Activated naive CD8-positive, alpha-beta T cell treated with anti-CD3 and anti-CD28 coated beads, Interleukin-2, amount 50 U/mL, for 24 hours (primary cell): ENCODE results near the gene DYNLT2B.
"Not testable (repeated sequence)": the region's sequence is repeated elsewhere in the genome, so short reads cannot be mapped to it uniquely, and the experiment has no call there.

Experiments
- ATAC-seq: fragments of 150-1000 bp; cut with Tn5 transposase; one replicate; pipeline ENCODE4 v1.10.0; 2021
- DNase-seq: peaks from one replicate; pipeline ENCODE4 v3.0.0; 2021
- H3K27ac Mint-ChIP-seq: one replicate; pipeline ENCODE4 v1.8.0; 2021; ENCODE audit warnings: mild to moderate bottlenecking, mixed read lengths
- H3K27me3 Mint-ChIP-seq: one replicate; pipeline ENCODE4 v1.8.0; 2021; ENCODE audit warnings: mixed read lengths
- H3K36me3 Mint-ChIP-seq: one replicate; pipeline ENCODE4 v1.8.0; 2021; ENCODE audit warnings: low read depth, mixed read lengths
- H3K4me1 Mint-ChIP-seq: one replicate; pipeline ENCODE4 v1.8.0; 2021; ENCODE audit warnings: mixed read lengths
- H3K4me3 Mint-ChIP-seq: one replicate; pipeline ENCODE4 v1.8.0; 2021; ENCODE audit warnings: mild to moderate bottlenecking, moderate library complexity, mixed read lengths
- H3K9me3 Mint-ChIP-seq: one replicate; pipeline ENCODE4 v1.8.0; 2021; ENCODE audit warnings: mixed read lengths

DYNLT2B gene

GRCh38 chr3:196339493-196340254, 21.6 kb upstream of the DYNLT2B start:
- Mint-ChIP-seq H3K4me3 (no peak overlapping the region), H3K27me3 (peaks cover 2% of the 10 kb centered on the region), H3K36me3 (no peaks in the 10 kb centered on the region), H3K4me1 (peaks cover 6% of the 10 kb centered on the region), H3K27ac (no peak overlapping the region), H3K9me3 (no peaks in the 10 kb centered on the region)
- DNase-seq, result no peak
- ATAC-seq, result no peak

DNA sequence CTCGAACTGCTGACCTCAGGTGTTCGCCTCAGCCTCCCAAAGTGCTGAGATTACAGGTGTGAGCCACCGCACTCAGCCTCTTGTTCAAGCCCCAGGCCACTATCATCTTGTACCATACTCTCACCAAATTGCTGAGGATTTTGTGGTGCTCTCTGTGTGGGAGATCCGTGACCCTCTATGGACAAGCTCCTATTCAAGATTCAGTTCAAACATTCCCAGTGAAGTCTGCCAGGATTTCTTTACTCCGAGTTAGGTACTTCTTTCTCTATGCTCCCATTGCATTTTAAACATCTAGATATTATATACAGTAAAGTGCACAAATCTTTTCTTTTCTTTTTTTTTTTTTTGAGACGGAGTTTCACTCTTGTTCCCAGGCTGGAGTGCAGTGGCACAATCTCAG, 21.0 kb upstream of the DYNLT2B start:
- Mint-ChIP-seq H3K36me3 (no peaks in the 10 kb centered on the region), H3K4me1 (peaks cover 3% of the 10 kb centered on the region), H3K9me3 (no peaks in the 10 kb centered on the region), H3K27me3 (peaks cover 2% of the 10 kb centered on the region), H3K27ac (no peak overlapping the region), H3K4me3 (no peak overlapping the region)
- ATAC-seq (no peak), DNase-seq (no peak)

GRCh38 chr3:196336319-196337145, 18.5 kb upstream of the DYNLT2B start:
- Mint-ChIP-seq H3K36me3 (no peaks in the 10 kb centered on the region), H3K27ac (no peak overlapping the region), H3K4me1 (peaks cover 3% of the 10 kb centered on the region), H3K27me3 (peaks cover 3% of the 10 kb centered on the region), H3K4me3 (no peak overlapping the region), H3K9me3 (no peaks in the 10 kb centered on the region)
- DNase-seq (no peak), ATAC-seq (no peak)

- Mint-ChIP-seq H3K27me3 (peaks cover 3% of the 10 kb centered on the region), H3K4me3 (no peak overlapping the region), H3K9me3 (no peaks in the 10 kb centered on the region), H3K4me1 (peaks cover 3% of the 10 kb centered on the region), H3K27ac (no peak overlapping the region), H3K36me3 (no peaks in the 10 kb centered on the region)
- DNase-seq (no peak), ATAC-seq (no peak)
These were observed 17.5 kb upstream of the DYNLT2B start for GRCh38 chr3:196335503-196335948.

DNA sequence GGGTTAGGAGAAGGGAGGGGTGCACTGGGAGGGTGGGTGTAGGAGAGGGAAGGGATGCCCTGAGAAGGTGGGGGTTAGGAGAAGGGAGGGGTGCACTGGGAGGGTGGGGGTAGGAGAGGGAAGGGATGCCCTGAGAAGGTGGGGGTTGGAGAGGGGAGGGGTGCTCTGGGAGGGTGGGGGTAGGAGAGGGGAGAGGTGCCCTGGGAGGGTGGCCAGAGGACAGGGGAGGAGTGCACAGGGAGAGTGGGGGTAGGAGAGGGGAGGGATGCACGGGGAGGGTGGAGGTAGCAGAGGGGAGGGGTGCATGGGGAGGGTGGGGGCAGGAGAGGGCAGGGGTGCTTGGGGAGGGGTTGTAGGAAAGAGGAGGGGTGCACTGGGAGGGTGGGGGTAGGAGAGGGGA, 16.9 kb upstream of the DYNLT2B start:
- ATAC-seq, result no peak
- Mint-ChIP-seq H3K9me3 (no peaks in the 10 kb centered on the region), H3K27ac (no peak overlapping the region), H3K27me3 (peaks cover 6% of the 10 kb centered on the region), H3K4me1 (no peaks in the 10 kb centered on the region), H3K36me3 (no peaks in the 10 kb centered on the region), H3K4me3 (no peak overlapping the region)
- no peak for DNase-seq

GRCh38 chr3:196332168-196332567, 14.1 kb upstream of the DYNLT2B start:
- Mint-ChIP-seq H3K27ac (no peak overlapping the region), H3K9me3 (no peaks in the 10 kb centered on the region), H3K36me3 (no peaks in the 10 kb centered on the region), H3K27me3 (peaks cover 5% of the 10 kb centered on the region), H3K4me1 (no peaks in the 10 kb centered on the region), H3K4me3 (no peak overlapping the region)
- ATAC-seq (no peak), DNase-seq (no peak)

DNA sequence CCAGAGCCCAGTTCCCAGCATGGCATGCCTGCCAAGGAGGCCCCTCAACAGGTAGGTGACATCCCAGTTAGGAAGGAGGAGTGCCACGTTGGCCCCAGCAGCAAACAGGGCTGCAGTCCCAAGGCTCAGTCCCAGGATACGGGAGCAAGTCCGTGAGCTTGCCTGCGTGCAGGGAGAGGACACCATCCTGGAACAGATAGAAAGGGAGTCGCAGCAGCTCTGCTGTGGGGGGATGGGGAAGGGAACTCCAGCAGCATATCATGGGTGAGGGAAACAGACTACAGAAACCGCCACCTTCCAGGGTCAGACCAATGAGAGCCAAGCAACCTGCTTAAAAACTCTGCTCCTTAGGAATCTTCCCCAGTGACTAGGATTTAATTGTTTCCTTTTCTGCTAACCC, 9.4 kb upstream of the DYNLT2B start:
- H3K36me3 Mint-ChIP-seq, result no peaks in the 10 kb centered on the region
- H3K4me1 Mint-ChIP-seq, result no peaks in the 10 kb centered on the region
- ATAC-seq, result no peak
- no peak for DNase-seq
- H3K4me3 Mint-ChIP-seq, result no peak overlapping the region
- no peaks in the 10 kb centered on the region for H3K9me3 Mint-ChIP-seq
- no peak overlapping the region for H3K27ac Mint-ChIP-seq
- H3K27me3 Mint-ChIP-seq, result peaks cover 3% of the 10 kb centered on the region

GRCh38 chr3:196326936-196327335, 8.9 kb upstream of the DYNLT2B start:
- Mint-ChIP-seq H3K36me3 (no peaks in the 10 kb centered on the region), H3K27me3 (peaks cover 3% of the 10 kb centered on the region), H3K9me3 (no peaks in the 10 kb centered on the region), H3K27ac (no peak overlapping the region), H3K4me3 (no peak overlapping the region), H3K4me1 (peaks cover under 1% of the 10 kb centered on the region)
- DNase-seq, result no peak
- no peak for ATAC-seq

DNA sequence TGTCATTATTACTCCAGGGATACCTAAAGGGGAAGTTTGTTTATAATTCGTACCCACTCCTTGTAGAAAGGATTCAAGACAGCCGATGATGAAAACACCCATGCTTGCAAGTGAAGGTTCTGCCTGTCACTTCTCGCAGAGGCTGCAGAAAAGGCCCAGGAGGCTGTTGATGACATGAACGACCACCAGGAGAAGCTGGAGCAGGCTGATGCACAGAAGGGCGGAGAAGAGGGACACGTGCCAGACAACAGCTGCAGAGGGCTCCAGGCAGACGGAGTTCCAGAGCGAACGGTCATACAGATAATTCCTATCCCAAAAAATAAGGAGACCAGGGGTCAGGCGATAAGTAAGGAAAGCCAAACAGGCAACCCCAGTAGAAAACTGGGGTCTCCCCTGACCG, 5.7 kb upstream of the DYNLT2B start:
- Mint-ChIP-seq H3K36me3 (no peaks in the 10 kb centered on the region), H3K9me3 (no peaks in the 10 kb centered on the region), H3K27ac (no peak overlapping the region), H3K27me3 (no peaks in the 10 kb centered on the region), H3K4me3 (no peak overlapping the region), H3K4me1 (peaks cover 7% of the 10 kb centered on the region)
- ATAC-seq, result no peak
- DNase-seq, result no peak

DNA sequence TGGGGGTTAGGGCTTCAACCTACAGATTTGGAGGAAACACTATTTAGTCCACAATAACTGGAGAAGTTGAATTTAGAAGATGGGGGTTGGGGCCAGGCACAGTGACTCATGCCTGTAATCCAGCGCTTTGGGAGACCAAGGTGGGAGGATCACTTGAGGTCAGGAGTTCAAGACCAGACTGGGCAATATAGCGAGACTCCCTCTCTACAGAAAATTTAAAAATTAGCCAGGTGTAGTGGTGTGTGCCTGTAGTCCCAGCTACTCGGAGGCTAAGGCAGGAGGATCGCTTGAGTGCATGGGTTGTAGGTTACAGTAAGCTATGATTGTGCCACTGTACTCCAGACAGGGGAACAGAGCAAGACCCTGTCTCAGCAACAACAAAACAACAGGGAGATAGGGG, 5.0 kb upstream of the DYNLT2B start:
- Mint-ChIP-seq H3K4me3 (no peak overlapping the region), H3K36me3 (no peaks in the 10 kb centered on the region), H3K4me1 (peaks cover 7% of the 10 kb centered on the region), H3K27ac (no peak overlapping the region), H3K9me3 (no peaks in the 10 kb centered on the region), H3K27me3 (no peaks in the 10 kb centered on the region)
- DNase-seq, result no peak
- no peak for ATAC-seq

- DNase-seq, result no peak
- H3K27ac Mint-ChIP-seq, result no peak overlapping the region
- H3K4me1 Mint-ChIP-seq, result peaks cover 13% of the 10 kb centered on the region
- no peaks in the 10 kb centered on the region for H3K9me3 Mint-ChIP-seq
- H3K36me3 Mint-ChIP-seq, result no peaks in the 10 kb centered on the region
- no peaks in the 10 kb centered on the region for H3K27me3 Mint-ChIP-seq
- H3K4me3 Mint-ChIP-seq, result no peak overlapping the region
- no peak for ATAC-seq
These were observed 3.1 kb upstream of the DYNLT2B start for GRCh38 chr3:196321162-196321561.

DNA sequence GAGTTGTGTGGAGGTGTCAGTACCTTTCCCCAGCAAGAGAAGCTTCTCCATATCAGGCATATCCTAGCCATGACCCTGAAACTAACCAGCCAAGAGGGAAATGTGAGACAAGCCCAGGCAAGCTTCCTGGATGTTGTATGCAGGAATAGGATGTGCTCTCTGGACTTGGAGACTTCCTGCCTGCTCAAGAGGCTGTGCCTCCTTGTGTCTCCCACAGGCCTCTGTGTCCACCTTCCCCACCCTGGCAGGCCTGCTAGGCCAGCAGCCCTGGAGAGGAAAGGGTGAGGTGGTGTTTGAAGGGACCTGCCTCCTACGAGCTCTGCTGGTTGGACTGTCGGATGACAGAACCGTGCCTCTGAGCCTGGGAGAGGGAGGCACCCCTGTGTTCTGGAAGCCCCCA, 2.1 kb upstream of the DYNLT2B start:
- H3K4me1 Mint-ChIP-seq, result peaks cover 13% of the 10 kb centered on the region
- no peaks in the 10 kb centered on the region for H3K27me3 Mint-ChIP-seq
- H3K27ac Mint-ChIP-seq, result no peak overlapping the region
- H3K9me3 Mint-ChIP-seq, result no peaks in the 10 kb centered on the region
- no peak for DNase-seq
- no peak for ATAC-seq
- H3K4me3 Mint-ChIP-seq, result no peak overlapping the region
- H3K36me3 Mint-ChIP-seq, result no peaks in the 10 kb centered on the region

DNA sequence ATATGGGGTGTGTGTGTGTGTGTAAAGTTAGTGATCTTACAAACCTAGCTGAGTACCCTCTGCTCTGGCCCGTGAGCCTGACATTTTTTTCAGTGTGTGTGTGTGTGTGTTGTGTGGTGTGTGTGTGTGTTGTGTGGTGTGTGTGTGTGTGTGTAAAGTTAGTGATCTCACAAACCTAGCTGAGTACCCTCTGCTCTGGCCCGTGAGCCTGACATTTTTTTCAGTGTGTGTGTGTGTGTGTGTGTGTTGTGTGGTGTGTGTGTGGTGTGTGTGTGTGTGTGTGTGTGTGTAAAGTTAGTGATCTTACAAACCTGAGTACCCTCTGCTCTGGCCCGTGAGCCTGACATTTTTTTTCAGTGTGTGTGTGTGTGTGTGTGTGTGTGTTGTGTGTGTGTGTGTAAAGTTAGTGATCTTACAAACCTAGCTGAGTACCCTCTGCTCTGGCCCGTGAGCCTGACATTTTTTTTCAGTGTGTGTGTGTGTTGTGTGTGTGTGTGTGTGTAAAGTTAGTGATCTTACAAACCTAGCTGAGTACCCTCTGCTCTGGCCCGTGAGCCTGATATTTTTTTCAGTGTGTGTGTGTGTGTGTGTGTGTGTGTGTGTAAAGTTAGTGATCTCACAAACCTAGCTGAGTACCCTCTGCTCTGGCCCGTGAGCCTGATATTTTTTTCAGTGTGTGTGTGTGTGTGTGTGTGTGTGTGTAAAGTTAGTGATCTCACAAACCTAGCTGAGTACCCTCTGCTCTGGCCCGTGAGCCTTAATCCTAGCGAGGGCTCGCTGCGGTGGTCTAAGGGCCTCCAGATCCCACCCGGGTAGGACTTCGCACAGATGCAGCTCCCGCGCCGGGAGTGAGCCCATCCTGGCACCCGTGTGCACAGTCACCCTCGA, 997 bp downstream of the DYNLT2B start:
- not testable (repeated sequence) for H3K27me3 Mint-ChIP-seq, H3K9me3 Mint-ChIP-seq, DNase-seq, H3K36me3 Mint-ChIP-seq, ATAC-seq
- peak overlapping the region; percentile 92 for H3K27ac Mint-ChIP-seq
- H3K4me1 Mint-ChIP-seq, result peaks cover 13% of the 10 kb centered on the region
- H3K4me3 Mint-ChIP-seq, result peak overlapping the region; percentile 89

DNA sequence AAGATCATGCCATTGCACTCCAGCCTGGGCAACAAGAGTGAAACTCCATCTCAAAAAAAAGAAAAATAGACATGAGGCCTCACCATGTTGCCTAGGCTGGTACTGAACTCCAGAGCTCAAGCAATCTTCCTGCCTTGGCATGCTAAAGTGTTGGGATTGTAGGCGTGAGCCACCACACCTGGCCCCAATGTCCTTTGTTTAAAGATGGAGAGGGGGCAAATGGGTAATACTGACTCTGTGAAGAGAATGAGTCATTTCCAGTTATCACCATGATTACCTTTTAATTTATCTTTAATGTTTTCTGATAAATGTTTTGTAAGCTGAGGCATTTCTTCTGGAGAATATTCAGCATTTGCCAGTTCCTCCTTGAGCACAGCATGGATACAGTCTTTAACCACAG, 2.2 kb downstream of the DYNLT2B start:
- H3K4me1 Mint-ChIP-seq, result peaks cover 11% of the 10 kb centered on the region
- H3K36me3 Mint-ChIP-seq, result no peaks in the 10 kb centered on the region
- no peak for ATAC-seq
- H3K27me3 Mint-ChIP-seq, result no peaks in the 10 kb centered on the region
- no peak overlapping the region for H3K27ac Mint-ChIP-seq
- DNase-seq, result no peak
- H3K9me3 Mint-ChIP-seq, result no peaks in the 10 kb centered on the region
- H3K4me3 Mint-ChIP-seq, result no peak overlapping the region
